HEK293 (cell line): ENCODE results near the gene RNF223.

Source experiments
- CTCF ChIA-PET: fragments of 350-600 bp; formaldehyde crosslinking; extraction: SDS; loops from one replicate; lab custom pipeline; 2021; ENCODE audit warnings: antibody characterized with exemption; lab: Yijun Ruan, JAX
- POLR2A ChIA-PET: fragments of 300-600 bp; formaldehyde crosslinking; extraction: SDS; loops from one replicate; lab custom pipeline; 2020; ENCODE audit warnings: antibody characterized with exemption, inconsistent platforms; lab: Yijun Ruan, JAX
- H3K27ac ChIP-seq: fragments of 200-500 bp; sonication (Bioruptor generic); 2 replicates; pipeline ENCODE4 v1.5.1; 2014; ENCODE audit warnings: low read depth, low read length, control low read depth, inconsistent platforms; ENCODE audit errors: extremely low read depth
- H3K36me3 ChIP-seq, 2 experiments: fragments of 200-500 bp in 1 of 2; sonication (Bioruptor generic) in 1 of 2; 1 replicate in 1 of 2; 2 replicates in 1 of 2; pipeline ENCODE4 v1.5.1; 2014 to 2017; ENCODE audit warnings: inconsistent platforms in 2 of 2, low read length in 2 of 2; ENCODE audit not compliant: control insufficient read depth in 2 of 2, insufficient read depth in 1 of 2
- H3K4me1 ChIP-seq: fragments of 200-500 bp; sonication (Bioruptor generic); 2 replicates; pipeline ENCODE4 v1.5.1; 2014; ENCODE audit warnings: mild to moderate bottlenecking, low read length, inconsistent platforms; ENCODE audit not compliant: control insufficient read depth, insufficient read depth
- H3K4me3 ChIP-seq: 2 replicates; pipeline ENCODE4 v1.5.1; 2011; ENCODE audit warnings: low read depth, mild to moderate bottlenecking, control low read depth, low read length, moderate library complexity
- H3K9me3 ChIP-seq: fragments of 200-500 bp; sonication (Bioruptor generic); 2 replicates; pipeline ENCODE4 v1.5.1; 2014; ENCODE audit warnings: low read depth, low read length, inconsistent platforms; ENCODE audit not compliant: control insufficient read depth, insufficient read depth
- GLI4 ChIP-seq: fragments of 450-650 bp; formaldehyde crosslinking; IDR thresholded peaks from 2 replicates; pipeline ENCODE4 v1.5.1; 2016; ENCODE audit warnings: missing biosample characterization, missing genetic modification characterization
- GLIS2 ChIP-seq: fragments of 450-650 bp; formaldehyde crosslinking; IDR thresholded peaks from 2 replicates; pipeline ENCODE4 v1.5.1; 2016; ENCODE audit warnings: missing biosample characterization, missing genetic modification characterization
- HOXD13 ChIP-seq: sonication (generic); formaldehyde crosslinking; IDR thresholded peaks from 2 replicates; pipeline ENCODE4 v1.8.0; 2022; ENCODE audit warnings: missing genetic modification reagents, borderline replicate concordance
- OVOL3 ChIP-seq: fragments of 450-650 bp; formaldehyde crosslinking; IDR thresholded peaks from 2 replicates; pipeline ENCODE4 v1.5.1; 2016; ENCODE audit warnings: missing biosample characterization, missing genetic modification characterization
- SCRT1 ChIP-seq: fragments of 450-650 bp; formaldehyde crosslinking; IDR thresholded peaks from 2 replicates; pipeline ENCODE4 v1.5.1; 2016; ENCODE audit warnings: missing biosample characterization, missing genetic modification characterization, borderline replicate concordance
- SP2 ChIP-seq: fragments of 450-650 bp; formaldehyde crosslinking; IDR thresholded peaks from 2 replicates; pipeline ENCODE4 v1.5.1; 2016; ENCODE audit warnings: missing biosample characterization, missing genetic modification characterization
- TSHZ1 ChIP-seq: fragments of 450-650 bp; formaldehyde crosslinking; IDR thresholded peaks from 2 replicates; pipeline ENCODE4 v1.5.1; 2016; ENCODE audit warnings: missing biosample characterization, missing genetic modification characterization, borderline replicate concordance
- ZBTB10 ChIP-seq: fragments of 450-650 bp; formaldehyde crosslinking; IDR thresholded peaks from 2 replicates; pipeline ENCODE4 v1.5.1; 2016; ENCODE audit warnings: missing biosample characterization, missing genetic modification characterization
- ZBTB21 ChIP-seq: fragments of 450-650 bp; formaldehyde crosslinking; IDR thresholded peaks from 2 replicates; pipeline ENCODE4 v1.5.1; 2017; ENCODE audit warnings: missing biosample characterization, missing genetic modification characterization
- ZBTB7A ChIP-seq: fragments of 450-650 bp; formaldehyde crosslinking; IDR thresholded peaks from 2 replicates; pipeline ENCODE4 v1.5.1; 2016; ENCODE audit warnings: low read depth, missing biosample characterization, missing genetic modification characterization
- ZIC2 ChIP-seq: fragments of 450-650 bp; formaldehyde crosslinking; IDR thresholded peaks from 2 replicates; pipeline ENCODE4 v1.5.1; 2016; ENCODE audit warnings: missing biosample characterization, missing genetic modification characterization
- ZNF114 ChIP-seq: fragments of 450-650 bp; formaldehyde crosslinking; IDR thresholded peaks from 2 replicates; pipeline ENCODE4 v1.5.0; 2017; ENCODE audit warnings: missing biosample characterization, missing genetic modification characterization
- ZNF169 ChIP-seq: fragments of 450-650 bp; formaldehyde crosslinking; IDR thresholded peaks from 2 replicates; pipeline ENCODE4 v1.5.1; 2016; ENCODE audit warnings: missing biosample characterization, missing genetic modification characterization
- ZNF239 ChIP-seq: fragments of 450-650 bp; formaldehyde crosslinking; IDR thresholded peaks from 2 replicates; pipeline ENCODE4 v1.5.1; 2016; ENCODE audit warnings: missing biosample characterization, missing genetic modification characterization
- ZNF398 ChIP-seq: fragments of 450-650 bp; formaldehyde crosslinking; IDR thresholded peaks from 2 replicates; pipeline ENCODE4 v1.5.1; 2017; ENCODE audit warnings: missing biosample characterization, missing genetic modification characterization
- ZNF404 ChIP-seq: fragments of 450-650 bp; formaldehyde crosslinking; IDR thresholded peaks from 2 replicates; pipeline ENCODE4 v1.5.1; 2017; ENCODE audit warnings: missing biosample characterization, missing genetic modification characterization
- ZNF473 ChIP-seq: fragments of 450-650 bp; formaldehyde crosslinking; IDR thresholded peaks from 2 replicates; pipeline ENCODE4 v1.5.1; 2017; ENCODE audit warnings: missing biosample characterization, missing genetic modification characterization
- ZNF558 ChIP-seq: fragments of 450-650 bp; formaldehyde crosslinking; IDR thresholded peaks from 2 replicates; pipeline ENCODE4 v1.5.1; 2016; ENCODE audit warnings: missing biosample characterization, missing genetic modification characterization
- ZNF600 ChIP-seq: fragments of 450-650 bp; formaldehyde crosslinking; IDR thresholded peaks from 2 replicates; pipeline ENCODE4 v1.5.1; 2016; ENCODE audit warnings: missing biosample characterization, missing genetic modification characterization
- ZNF701 ChIP-seq: fragments of 450-650 bp; formaldehyde crosslinking; IDR thresholded peaks from 2 replicates; pipeline ENCODE4 v1.5.1; 2016; ENCODE audit warnings: missing biosample characterization, missing genetic modification characterization
- ZNF792 ChIP-seq: fragments of 450-650 bp; formaldehyde crosslinking; IDR thresholded peaks from 2 replicates; pipeline ENCODE4 v1.5.1; 2016; ENCODE audit warnings: missing biosample characterization, missing genetic modification characterization
- ZXDB ChIP-seq: fragments of 450-650 bp; formaldehyde crosslinking; IDR thresholded peaks from 2 replicates; pipeline ENCODE4 v1.5.1; 2016; ENCODE audit warnings: missing biosample characterization, missing genetic modification characterization

The RNF223 gene

GRCh38 chr1:1117469-1117831 is 43.3 kb upstream of the RNF223 start (continued):
- TF ChIP-seq SCRT1 (no peak), ZNF169 (tag by site-specific recombination) (no peak)

- ChIA-PET CTCF (interaction anchor here (0.7 to 7.2 kb wide), 5 partner anchors 37 to 212 kb away, joined by 3 to 76 read pairs (median 3); no protein-coding TSS in a partner anchor), POLR2A (interaction anchor here (0.6 to 0.9 kb wide), 2 partner anchors 118 to 218 kb away, joined by 3 read pairs; no protein-coding TSS in a partner anchor)
- Histone ChIP-seq H3K9me3 (no peaks in the 10 kb centered on the region), H3K4me1 (no peaks in the 10 kb centered on the region), H3K27ac (no peak overlapping the region), H3K36me3 (peaks cover 0 to 17% of the 10 kb centered on the region in 2 experiments; a peak in 1 of 3 replicates), H3K4me3 (peak overlapping the region; percentile 47)
- no peak for TF ChIP-seq ZNF398
- no peak for TF ChIP-seq ZXDB (tag by site-specific recombination)
- TF ChIP-seq ZNF239 (tag by site-specific recombination), result no peak
- no peak for TF ChIP-seq OVOL3
- 0 out of 2 replicates have a peak, but pooled peaks have one; percentile 33 for TF ChIP-seq ZBTB7A (tag by site-specific recombination)
- no peak for TF ChIP-seq TSHZ1 (tag by site-specific recombination)
- TF ChIP-seq ZNF600, result 0 out of 2 replicates have a peak, but pooled peaks have one; percentile 21
- TF ChIP-seq ZNF404 (tag by site-specific recombination), result no peak
- no peak for TF ChIP-seq GLI4
- no peak for TF ChIP-seq ZNF701
- no peak for TF ChIP-seq SP2 (tag by site-specific recombination)
- peak; percentile 41; the same call in 1 of the 2 replicates for TF ChIP-seq GLIS2 (tag by site-specific recombination)
- 0 out of 2 replicates have a peak, but pooled peaks have one; percentile 8 for TF ChIP-seq ZIC2
- no peak for TF ChIP-seq HOXD13 (CRISPR knock-in tag)
- no peak for TF ChIP-seq ZNF558 (tag by site-specific recombination)
- TF ChIP-seq ZNF792 (tag by site-specific recombination), result no peak
- peak; percentile 30; the same call in 1 of the 2 replicates for TF ChIP-seq ZBTB10
- TF ChIP-seq ZNF114 (tag by site-specific recombination), result no peak
- no peak for TF ChIP-seq ZNF473 (tag by site-specific recombination)
- TF ChIP-seq ZBTB21 (tag by site-specific recombination), result no peak
These were observed 42.8 kb upstream of the RNF223 start for GRCh38 chr1:1116701-1117468.
